Diencephalon (tissue), 1 donor: ENCODE results near the gene FCN3. TPM values are rescaled to one million over a fixed set of nuclear protein-coding genes. Genes with fewer than 3 reads are reported as not detected.

Experiments
- small RNA-seq: library from RNA; depleted of rRNA; stranded (forward); fragments of <200 nt; gene quantifications from one replicate; pipeline ENCODE3, GENCODE V24; 2014
- total RNA-seq: library from RNA; depleted of rRNA; stranded (reverse); fragments of >200 nt; gene quantifications from one replicate; pipeline ENCODE4 v1.2.3, GENCODE V29; 2014

The FCN3 gene
- total RNA-seq, result not detected

DNA sequence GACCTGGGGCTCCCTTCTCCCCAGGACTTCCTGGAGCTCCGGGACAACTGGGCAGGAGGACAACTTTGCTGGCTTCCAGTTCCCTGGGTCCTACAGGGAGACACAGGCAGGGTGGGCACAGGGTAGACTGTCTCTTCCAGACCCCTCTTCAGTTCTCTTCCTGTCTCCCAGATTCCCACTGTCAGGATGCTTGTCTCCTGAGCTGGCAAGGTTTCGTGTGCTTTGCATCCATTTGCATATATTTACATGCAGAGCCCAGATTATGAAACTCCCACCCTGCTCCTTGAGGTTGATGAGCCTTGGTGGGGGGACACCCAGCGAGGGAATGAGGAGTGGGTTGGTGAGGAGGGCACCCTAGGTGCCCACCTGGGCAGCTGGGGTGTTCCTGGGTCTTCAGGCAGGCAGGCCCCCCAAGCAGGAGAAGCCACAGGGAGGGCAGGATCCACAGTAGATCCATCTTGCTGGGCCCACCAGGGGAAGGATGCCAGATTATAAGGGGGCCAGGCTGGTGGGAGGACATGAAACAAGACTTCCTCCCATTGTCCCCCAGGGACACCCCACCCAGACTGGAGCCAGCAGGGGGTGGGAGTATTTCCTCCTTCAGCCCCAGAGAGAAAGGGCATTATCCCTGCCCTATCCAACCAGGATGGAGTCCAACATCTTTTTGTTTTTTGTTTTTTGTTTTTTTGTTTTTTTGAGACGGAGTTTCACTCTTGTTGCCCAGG lies at the start of gene FCN3:
FCN3 (minus strand) TSS at position 463 of the 725 bp plus-strand sequence; CDS start at position 457, 6 bp downstream.

DNA sequence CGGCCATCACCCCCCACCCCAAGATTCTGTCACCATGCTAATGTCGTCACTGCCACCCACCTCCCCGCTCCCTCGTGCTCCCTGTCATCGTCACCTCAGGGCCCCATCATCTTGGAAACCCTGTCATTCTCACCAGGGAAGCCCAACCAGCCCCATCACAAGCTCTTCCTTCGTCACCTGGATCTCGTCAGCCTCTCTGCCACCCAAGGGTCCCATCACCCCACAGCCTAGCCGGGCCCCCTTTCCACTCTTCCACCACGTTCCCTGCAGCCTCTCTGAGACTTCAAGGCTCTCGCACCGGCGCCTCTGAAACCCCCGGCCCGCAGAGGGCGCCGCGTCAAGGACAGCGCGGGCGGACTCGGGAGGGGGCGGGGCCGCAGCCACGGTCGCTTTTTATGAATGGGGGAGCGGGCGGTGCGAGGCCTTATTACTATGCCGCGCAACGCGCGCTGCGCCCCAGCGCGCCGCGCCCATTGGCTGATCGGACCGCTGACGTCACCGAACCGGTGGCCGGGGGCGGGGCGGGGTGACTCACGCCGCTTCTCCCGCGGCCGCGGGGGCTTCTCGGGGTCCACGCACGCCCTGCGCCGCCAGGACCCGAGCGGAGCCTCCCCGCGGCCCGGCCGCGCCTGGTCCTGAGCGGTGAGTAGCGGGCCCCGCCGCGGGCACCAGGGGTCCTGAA lies 17.6 kb upstream of the FCN3 start, which contains the start of gene GPR3:
GPR3 (plus strand) TSS at position 527 of the 682 bp plus-strand sequence. CDS start 1,177 bp downstream, outside the sequence.

DNA sequence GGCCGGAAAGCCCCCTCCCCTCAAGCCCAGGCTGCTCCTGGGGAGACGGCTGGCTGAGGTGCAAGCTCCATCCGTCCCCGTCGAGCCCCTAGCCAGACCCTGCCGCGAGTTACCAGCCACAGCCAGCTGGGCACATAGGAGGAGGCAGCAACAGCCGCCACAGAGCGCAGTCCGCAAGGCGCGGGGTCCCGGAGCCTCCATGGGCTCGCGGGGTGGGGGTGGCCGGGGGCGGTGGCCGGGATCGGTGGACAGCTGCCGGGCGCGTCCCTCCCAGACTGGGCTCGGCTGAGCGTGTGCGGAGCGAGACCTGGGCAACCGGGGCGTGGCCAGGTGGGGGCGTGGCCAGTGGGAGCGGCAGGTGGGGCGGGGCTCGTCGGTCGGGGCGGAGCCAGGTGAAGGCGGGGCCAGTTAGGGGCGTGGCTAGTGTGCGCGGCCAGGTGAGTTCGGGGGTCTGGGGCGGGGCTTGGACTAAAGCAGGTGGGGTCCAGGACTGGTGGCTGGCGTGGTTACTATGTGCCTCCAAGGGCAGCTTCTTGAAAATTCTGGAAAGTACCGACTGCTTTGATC lies 8.5 kb upstream of the FCN3 start, which contains the start of gene CD164L2:
CD164L2 (minus strand) TSS at position 295 of the 567 bp plus-strand sequence; CDS start at position 201, 94 bp downstream.

DNA sequence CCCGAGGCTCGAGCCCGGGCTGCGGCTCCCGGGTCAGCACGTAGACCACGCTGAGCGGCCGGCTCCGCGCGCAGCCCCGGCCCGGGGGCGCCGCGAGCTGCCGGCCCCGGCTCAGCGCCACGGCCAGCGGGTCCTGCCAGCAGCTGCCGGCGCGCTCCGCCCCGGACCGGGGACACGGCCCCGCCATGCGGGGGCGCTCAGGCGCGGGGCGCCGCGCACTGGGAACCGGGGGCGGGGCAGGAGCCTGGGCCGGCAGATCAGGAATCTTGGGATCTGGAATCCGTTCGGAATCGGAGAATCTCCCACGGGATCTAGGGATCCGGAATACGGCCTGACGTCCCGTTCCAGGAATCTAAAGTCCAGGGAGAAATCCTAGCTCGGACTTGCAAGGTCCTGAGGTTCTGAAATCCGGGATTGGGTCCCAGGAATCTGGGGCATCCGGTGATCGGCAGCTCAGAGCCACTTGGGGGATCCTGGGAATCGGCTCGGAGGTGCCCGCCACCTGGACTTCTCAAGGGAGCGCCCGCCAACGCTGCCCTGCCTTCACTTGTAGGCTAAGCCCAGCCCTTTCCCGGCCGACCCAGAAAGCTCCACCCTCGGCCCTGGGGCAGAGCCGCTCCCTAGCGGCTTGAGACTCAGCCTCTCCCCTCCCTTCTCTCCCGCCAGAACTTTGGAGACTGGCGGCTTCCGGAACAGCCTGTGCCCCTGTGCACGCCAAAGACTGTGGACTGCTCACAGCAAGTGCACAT lies 8.0 kb downstream of the FCN3 start, which contains the start of gene MAP3K6:
MAP3K6 (minus strand) TSS at position 551 of the 749 bp plus-strand sequence; CDS start at position 187, 364 bp downstream.

DNA sequence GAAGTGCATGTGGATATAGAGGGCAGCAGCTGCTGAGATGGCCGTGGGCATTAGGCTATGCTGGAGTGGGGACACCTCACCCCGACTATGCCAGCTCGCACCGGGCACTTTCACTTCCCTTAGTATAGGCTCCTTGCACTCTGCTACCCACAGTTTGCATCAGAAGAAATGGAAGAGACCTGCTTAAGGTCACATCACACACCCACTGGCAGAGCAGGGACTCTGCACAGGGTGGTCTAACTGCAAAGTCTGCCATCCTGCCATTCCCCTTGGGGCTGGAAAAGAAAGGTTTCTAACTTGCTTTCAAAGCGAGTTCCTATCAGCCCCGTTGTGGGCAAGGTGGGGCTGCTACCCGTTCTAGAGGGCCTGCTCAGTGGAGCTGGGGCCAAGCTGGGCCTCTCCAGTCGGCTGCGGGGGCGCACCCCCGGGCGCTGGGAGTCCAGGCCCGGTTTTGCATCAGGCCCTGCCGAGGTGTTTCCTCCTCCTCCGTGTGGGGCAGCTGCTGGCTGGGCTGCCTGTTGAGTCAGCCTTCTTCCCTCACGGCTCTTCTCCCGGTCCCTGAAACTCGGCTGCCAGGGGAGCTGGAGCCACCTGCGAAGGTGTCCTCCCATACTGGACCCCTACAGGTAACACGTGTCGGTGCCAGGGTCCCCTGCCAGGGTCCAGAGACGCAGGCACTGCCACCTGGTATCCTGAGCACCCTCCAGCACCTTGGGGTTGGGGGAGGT lies 32.9 kb downstream of the FCN3 start, which contains the start of gene SYTL1:
SYTL1 (plus strand) TSS at position 498 of the 728 bp plus-strand sequence. CDS start 3,313 bp downstream, outside the sequence.

DNA sequence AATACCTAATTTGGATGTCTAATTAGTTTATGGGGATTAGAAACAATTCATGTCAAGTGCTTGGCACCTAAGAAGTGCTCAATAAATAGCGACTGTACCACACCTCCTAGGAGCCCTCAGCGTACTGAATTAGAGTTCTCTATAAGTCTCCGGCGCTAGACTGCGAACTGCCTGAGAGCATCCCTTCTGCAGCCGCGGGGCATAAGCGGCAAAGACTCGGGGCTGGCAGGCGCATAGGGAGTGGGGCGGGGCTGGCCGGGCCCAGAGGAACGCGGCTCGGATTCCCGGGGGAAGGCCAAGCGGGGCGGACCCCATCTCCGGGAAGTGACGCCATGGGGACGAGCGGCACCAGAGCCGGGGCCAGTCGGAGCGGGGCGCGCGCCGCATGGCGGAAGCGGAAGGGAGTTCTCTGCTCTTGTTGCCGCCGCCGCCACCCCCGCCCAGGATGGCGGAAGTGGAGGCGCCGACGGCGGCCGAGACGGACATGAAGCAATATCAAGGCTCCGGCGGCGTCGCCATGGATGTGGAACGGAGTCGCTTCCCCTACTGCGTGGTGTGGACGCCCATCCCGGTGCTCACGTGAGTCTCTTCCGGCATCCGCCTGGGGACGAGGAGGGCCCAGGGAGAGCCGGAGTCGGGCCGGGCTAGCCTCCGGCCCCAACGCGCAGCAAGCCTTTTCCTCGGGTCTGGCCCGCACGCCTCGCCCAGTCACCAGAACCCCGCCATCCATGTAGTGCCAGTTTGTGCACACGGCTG lies 52.6 kb downstream of the FCN3 start, which contains the start of gene TMEM222:
TMEM222 (plus strand) TSS at position 351 of the 756 bp plus-strand sequence; CDS start at position 386, 35 bp downstream.

Small RNA genes lying within 50 kb of the gene (small RNA-seq; reads per million reads assigned to genes)
- 0.10 reads per million for gene RNU6-48P

Other genes starting within 250 kb of the FCN3 start
- 6.2 TPM for gene SLC9A1, start 219.7 kb downstream of the FCN3 start, total RNA-seq
- gene WDTC1, start 140.2 kb downstream of the FCN3 start, total RNA-seq, result 23.8 TPM
- 21.7 TPM for gene TMEM222, start 52.7 kb downstream of the FCN3 start, total RNA-seq
- gene SYTL1, start 32.8 kb downstream of the FCN3 start, total RNA-seq, result 0.46 TPM
- 1.2 TPM for gene MAP3K6, start 7.9 kb downstream of the FCN3 start, total RNA-seq
- not detected for gene CD164L2, start 8.5 kb upstream of the FCN3 start, total RNA-seq
- 0.69 TPM for gene GPR3, start 17.8 kb upstream of the FCN3 start, total RNA-seq
- gene WASF2, start 115.3 kb upstream of the FCN3 start, total RNA-seq, result 8.5 TPM
- gene AHDC1, start 229.3 kb upstream of the FCN3 start, total RNA-seq, result 13.8 TPM